HFF-Myc (cell line): ENCODE measurements around the gene UBAC2.

Experiments used
- DNase-seq: peaks from one replicate; pipeline ENCODE4 v3.0.0-alpha.2; 2011; ENCODE audit warnings: low read depth; ENCODE audit errors: extremely low read depth
- H3K4me3 ChIP-seq: replicated peaks from 2 replicates; pipeline ENCODE4 v1.5.1; 2011; ENCODE audit warnings: low read depth, mild to moderate bottlenecking, control low read depth, low read length
- TF ChIP-seq, protein P1 (sequence below): IDR thresholded peaks from 2 replicates; pipeline ENCODE4 v1.5.1; 2012; ENCODE audit warnings: mild to moderate bottlenecking, low read depth, low read length, control low read depth; ENCODE audit errors: missing control alignments

UBAC2 gene

DNA sequence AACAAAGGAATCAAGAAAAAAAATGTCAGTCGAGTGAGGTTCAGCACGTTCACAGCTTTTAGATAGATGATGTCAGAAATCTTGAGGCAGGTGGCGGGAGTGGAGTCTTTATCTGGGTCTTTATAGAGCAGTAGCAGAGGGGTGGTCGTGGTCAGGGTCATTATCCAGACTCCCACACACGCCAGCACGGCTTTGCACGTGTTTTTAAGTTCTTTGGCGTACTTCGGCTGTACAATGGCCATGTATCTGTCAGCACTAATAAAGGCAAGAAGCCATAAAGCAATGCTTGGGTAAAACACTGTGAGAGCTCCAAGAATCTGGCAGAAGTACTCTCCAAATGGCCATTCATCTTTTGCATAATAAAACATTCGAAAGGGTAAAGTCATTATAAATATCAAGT is 54.6 kb downstream of the UBAC2 start:
- TF ChIP-seq, protein P1, sequence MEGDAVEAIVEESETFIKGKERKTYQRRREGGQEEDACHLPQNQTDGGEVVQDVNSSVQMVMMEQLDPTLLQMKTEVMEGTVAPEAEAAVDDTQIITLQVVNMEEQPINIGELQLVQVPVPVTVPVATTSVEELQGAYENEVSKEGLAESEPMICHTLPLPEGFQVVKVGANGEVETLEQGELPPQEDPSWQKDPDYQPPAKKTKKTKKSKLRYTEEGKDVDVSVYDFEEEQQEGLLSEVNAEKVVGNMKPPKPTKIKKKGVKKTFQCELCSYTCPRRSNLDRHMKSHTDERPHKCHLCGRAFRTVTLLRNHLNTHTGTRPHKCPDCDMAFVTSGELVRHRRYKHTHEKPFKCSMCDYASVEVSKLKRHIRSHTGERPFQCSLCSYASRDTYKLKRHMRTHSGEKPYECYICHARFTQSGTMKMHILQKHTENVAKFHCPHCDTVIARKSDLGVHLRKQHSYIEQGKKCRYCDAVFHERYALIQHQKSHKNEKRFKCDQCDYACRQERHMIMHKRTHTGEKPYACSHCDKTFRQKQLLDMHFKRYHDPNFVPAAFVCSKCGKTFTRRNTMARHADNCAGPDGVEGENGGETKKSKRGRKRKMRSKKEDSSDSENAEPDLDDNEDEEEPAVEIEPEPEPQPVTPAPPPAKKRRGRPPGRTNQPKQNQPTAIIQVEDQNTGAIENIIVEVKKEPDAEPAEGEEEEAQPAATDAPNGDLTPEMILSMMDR = no peak
- no peak overlapping the region for H3K4me3 ChIP-seq
- no peak for DNase-seq

DNA sequence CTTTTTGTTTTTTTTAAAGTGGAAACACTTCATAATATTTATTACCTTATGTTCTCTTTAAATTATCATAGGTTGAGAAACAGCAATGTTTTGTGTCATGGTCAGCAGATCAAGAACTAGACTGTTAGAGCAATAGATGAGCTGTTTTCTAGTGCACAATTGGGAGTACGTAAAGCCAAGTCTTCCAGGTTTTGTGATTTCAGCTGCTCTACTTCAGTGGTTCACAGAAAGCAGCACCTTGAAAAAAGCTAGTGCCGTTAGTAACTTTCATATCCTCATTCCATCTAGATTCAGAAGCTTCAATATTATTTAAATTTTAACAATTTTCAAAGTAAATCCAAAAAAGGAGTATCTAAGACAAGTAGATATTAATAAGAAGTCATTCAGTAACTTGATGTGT is 55.6 kb downstream of the UBAC2 start:
- H3K4me3 ChIP-seq = no peak overlapping the region
- no peak for DNase-seq
- TF ChIP-seq, protein P1 = no peak

DNA sequence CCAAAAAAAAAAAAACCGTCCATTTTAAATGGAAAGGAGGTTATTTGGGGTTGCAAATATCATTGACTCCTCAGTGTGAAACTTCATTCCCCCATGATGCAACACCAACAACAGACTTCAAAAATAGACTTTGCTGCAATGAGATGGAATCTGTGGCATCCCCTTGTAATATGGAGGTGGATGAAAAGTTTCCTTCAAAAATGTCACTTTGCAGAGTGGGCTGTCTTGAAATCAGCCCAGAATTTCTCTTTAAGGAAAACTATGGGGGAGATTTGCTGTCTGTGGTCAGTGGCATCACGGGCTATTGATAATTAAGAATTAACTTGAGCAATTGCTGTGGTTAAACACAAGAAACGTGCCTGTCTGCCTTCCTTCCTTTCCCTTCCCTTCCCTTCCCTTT is 56.1 kb downstream of the UBAC2 start:
- H3K4me3 ChIP-seq = no peak overlapping the region
- TF ChIP-seq, protein P1 = no peak
- DNase-seq = no peak

DNA sequence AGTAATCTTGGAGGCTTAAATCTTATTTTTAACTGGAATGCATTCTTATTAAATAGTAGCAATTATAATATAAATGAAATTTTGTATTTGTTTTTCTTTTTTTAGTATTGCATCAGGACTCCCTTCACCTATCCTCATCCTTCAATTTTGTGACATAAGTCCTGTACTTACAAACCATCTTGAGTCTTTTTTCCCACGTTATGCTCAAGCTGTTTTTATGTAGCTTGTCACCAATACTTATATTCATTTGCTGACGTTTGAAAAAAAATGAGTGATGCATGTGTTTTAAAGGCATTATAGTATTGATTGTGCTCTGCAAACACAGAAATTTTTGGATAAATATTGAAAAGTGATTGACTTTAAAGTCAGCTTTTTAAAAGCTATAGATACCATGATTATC is 56.6 kb downstream of the UBAC2 start:
- TF ChIP-seq, protein P1 = no peak
- DNase-seq = no peak
- H3K4me3 ChIP-seq = no peak overlapping the region

DNA sequence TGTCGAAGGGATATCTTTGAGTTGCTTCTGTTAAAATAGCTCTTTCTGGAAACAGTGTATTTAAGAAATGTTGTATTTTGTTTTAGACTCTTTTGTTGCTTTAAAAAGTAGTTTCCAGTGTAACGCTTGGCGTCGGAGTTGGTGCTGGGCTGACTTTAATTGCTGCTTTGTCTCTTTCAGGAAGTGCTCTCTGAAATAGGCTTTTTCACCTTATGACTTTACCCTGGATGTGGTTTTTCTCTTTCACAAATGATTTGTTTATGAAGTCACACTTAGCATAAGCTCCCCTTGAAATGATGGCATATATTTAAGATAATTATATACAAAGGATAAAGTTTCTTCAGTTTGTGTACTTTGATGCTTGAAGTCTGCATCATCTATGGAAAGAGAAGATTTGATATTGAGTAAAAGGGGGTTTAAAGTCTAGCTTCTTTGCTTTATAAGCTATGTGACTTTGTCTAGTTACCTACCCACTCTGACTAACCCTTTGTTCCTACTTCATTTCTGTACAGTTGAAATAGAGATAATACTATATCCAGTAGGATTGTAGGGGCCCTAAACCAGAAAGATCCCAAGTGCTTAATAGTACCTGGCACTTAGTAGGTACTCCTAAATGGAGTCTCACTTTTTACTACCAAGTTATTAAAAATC is 57.7 kb downstream of the UBAC2 start, which contains the start of gene GPR18:
GPR18 (minus strand) TSS at position 170 of the 651 bp plus-strand sequence. CDS start 2,507 bp downstream, outside the sequence.
- TF ChIP-seq, protein P1 = no peak
- no peak for DNase-seq
- no peak within 1 kb of the TSS for H3K4me3 ChIP-seq

DNA sequence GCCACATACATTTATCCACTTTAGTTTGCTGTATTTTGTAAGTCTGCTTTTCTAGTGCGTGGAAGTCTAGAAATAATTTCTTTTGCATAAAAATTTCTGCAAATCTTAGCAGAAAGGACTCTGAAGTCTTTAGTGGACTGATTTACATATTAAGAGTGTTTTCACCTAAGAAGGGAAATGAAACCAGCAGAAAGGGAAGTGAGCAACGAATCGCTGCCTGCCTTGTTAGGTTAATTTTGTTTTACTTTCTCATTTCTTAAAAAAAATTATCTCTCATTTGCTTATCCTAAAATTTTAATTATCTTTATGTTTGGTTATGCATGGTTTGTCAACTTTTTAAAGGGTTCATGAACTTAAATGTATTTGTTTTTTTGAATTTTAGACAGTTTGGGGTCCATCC is 58.3 kb downstream of the UBAC2 start:
- no peak for DNase-seq
- TF ChIP-seq, protein P1 = no peak
- H3K4me3 ChIP-seq = no peak overlapping the region

DNA sequence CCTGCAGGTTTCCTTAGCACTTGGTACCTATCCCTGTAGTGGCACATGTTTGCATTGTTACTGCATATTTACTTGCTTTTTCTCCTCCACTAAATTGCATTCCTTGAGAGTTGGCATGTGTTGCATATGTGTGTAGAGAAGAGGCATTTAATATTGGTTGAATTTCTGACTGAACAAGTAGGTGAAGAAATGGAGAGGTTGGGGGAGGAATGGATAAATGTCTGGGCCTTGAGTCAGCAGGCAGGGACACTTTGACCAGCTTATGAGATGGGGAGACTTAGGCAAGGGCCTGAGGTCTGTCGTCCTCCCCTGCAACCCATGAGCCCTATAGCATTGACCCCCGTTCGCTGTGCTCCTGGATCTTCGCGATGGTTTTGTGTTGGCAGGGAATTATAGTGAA is 59.6 kb downstream of the UBAC2 start:
- TF ChIP-seq, protein P1 = no peak
- H3K4me3 ChIP-seq = no peak overlapping the region
- DNase-seq = no peak
